Ovary (tissue), 9 donors: Measurements from ENCODE around the gene PGP. TPM values are rescaled to one million over a fixed set of nuclear protein-coding genes. Genes with fewer than 3 reads are reported as not detected.

Source experiments
- DNase-seq, 5 donors: peaks; one replicate each; pipeline ENCODE4 v3.0.0-alpha.2; 2019 to 2020
- H3K27ac ChIP-seq, 2 donors: fragments of 200-600 bp; one replicate each; pipeline versions ENCODE4 v1.5.1 to v1.8.0; 2019 to 2022
- H3K27me3 ChIP-seq: fragments of 200-600 bp; one replicate; pipeline ENCODE4 v1.8.0; 2022
- H3K36me3 ChIP-seq: fragments of 200-600 bp; sonication (generic); one replicate; pipeline ENCODE4 v1.5.1; 2019
- H3K4me1 ChIP-seq: one replicate; pipeline ENCODE4 v1.8.1; 2013; ENCODE audit warnings: mild to moderate bottlenecking, moderate library complexity; ENCODE audit not compliant: insufficient read depth
- H3K4me3 ChIP-seq: fragments of 200-600 bp; sonication (generic); one replicate; pipeline ENCODE4 v1.5.1; 2017
- H3K9me3 ChIP-seq, 2 donors: fragments of 200-600 bp in 1 of 2; sonication (generic) in 1 of 2; one replicate each; pipeline versions ENCODE4 v1.5.1 to v1.8.1; 2013 to 2019; ENCODE audit warnings: mild to moderate bottlenecking in 1 of 2, moderate library complexity in 1 of 2
- CTCF ChIP-seq, 3 donors: fragments of 450-650 bp in 2 of 3; fragments of 200-600 bp in 1 of 3; IDR thresholded peaks; one replicate each; pipeline versions ENCODE4 v1.5.1 to v1.8.0; 2016 to 2022; ENCODE audit warnings: antibody characterized with exemption in 3 of 3, mild to moderate bottlenecking in 1 of 3
- EP300 ChIP-seq: sonication (generic); formaldehyde crosslinking; IDR thresholded peaks from one replicate; pipeline ENCODE4 v1.6.1; 2017; ENCODE audit warnings: antibody characterized with exemption
- POLR2A ChIP-seq: fragments of 450-650 bp; IDR thresholded peaks from one replicate; pipeline ENCODE4 v1.6.1; 2017; ENCODE audit warnings: antibody characterized with exemption, mild to moderate bottlenecking, moderate library complexity
- WGBS, 3 donors: extraction: QIAGEN DNeasy Blood & Tissue Kit in 1 of 3; methylation state at CpG; one replicate each; pipeline versions ENCODE4 v1.1.5 to v1.1.7; 2013 to 2017; 5-methylcytosine and 5-hydroxymethylcytosine counted together
- intact Hi-C, 4 donors: fragments of 100-400 bp; cut with DNase I; formaldehyde crosslinking; loops; one replicate each; pipeline versions ENCODE4 v1.11.0 to v1.15.1; 2022 to 2023
- polyA plus RNA-seq, 2 donors: library from polyadenylated mRNA; stranded (reverse); fragments of 200-250 nt in 1 of 2; fragments of 350-450 nt in 1 of 2; fragmentation: Illumina TruSeq in 1 of 2; extraction: RNeasy Lipid Tissue Mini Kit (QIAGEN cat#74804) in 1 of 2; gene quantifications; one replicate each; pipeline ENCODE4 v1.2.3, GENCODE V29; 2013 to 2014
- total RNA-seq, 7 donors: library from RNA; depleted of rRNA in 2 of 7; stranded (reverse); fragments of >200 nt in 2 of 7; fragmentation: NEBNext Ultra II Directional in 3 of 7; extraction: Animal tissue kit (Norgen Biotek cat#: 25700) in 3 of 7; gene quantifications; one replicate each; pipeline versions ENCODE4 v1.1.0 to v1.2.4, GENCODE V29; 2016 to 2023
- donor health status: DM: no; HTN: no; CAD: no; lungs with moderate emphysema.
- donor health status: DM: no; HTN: no; CAD: no.
- donor health status: Bipolar disorder and iron deficiency.
- donor health status: DM: yes; HTN: yes; CAD: no.
- donor health status: DM: no; HTN: no; CAD: no.
- donor health status: DM: yes; HTN: yes; CAD: no.

PGP gene
- total and polyA plus RNA-seq, 9 donors, result 2.5 to 12.3 (median 6.9) TPM

- TF ChIP-seq EP300, result no peak
- no peak for TF ChIP-seq CTCF (IDR thresholded peaks at IDR 0.05)
- no peak for TF ChIP-seq POLR2A
Observed at GRCh38 chr16:2200313-2200712, 14.3 kb downstream of the PGP start.

DNA sequence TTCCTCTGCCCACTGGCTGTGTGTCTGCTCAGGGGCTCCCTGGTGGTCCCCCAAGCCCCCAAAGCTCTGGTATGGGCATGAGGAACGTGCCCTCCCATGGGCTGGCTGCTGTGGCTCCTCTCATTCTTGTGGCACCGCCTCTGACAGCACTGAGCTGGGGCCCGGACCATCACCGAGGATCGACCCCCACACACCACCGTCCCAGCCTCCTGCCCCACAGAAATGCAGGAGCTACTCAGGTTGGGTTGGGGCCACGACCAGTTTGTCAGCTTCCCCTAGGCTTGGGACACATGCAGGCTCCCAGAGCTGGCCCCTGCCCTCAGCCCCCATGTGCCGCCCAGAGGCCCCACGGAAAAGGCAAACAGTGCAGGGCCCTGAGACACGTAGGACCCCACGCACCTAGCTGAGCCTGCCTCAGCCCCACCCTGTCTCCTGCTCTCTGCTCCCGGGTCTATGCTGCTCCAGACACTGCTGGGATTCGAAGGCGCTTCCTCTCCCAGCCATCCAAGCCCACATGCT lies 15.0 kb downstream of the PGP start:
- no peak for DNase-seq
- Histone ChIP-seq H3K4me3 (no peak overlapping the region), H3K27ac (no peak overlapping the region), H3K27me3 (peaks cover 2% of the 10 kb centered on the region), H3K36me3 (no peaks in the 10 kb centered on the region), H3K9me3 (no peaks in the 10 kb centered on the region), H3K4me1 (peaks cover 2% of the 10 kb centered on the region)
- WGBS, 3 donors, result 54 to 55% (median 55%) methylated on average over 13 to 14 of the region's 14 CpGs
- intact Hi-C loops, result no loop called here
- TF ChIP-seq CTCF (IDR thresholded peaks at IDR 0.05), result no peak
- no peak for TF ChIP-seq EP300
- no peak for TF ChIP-seq POLR2A

More at GRCh38 chr16:2200313-2200712, 14.3 kb downstream of the PGP start:
- intact Hi-C loops, result no loop called here
- H3K27me3 ChIP-seq, result peaks cover 2% of the 10 kb centered on the region
- DNase-seq, result no peak
- WGBS, 3 donors, result 84 to 90% (median 84%) methylated on average over 6 of the region's 6 CpGs
- no peak overlapping the region for H3K27ac ChIP-seq
- no peak overlapping the region for H3K4me3 ChIP-seq
- H3K36me3 ChIP-seq, result no peaks in the 10 kb centered on the region
- no peaks in the 10 kb centered on the region for H3K9me3 ChIP-seq
- peaks cover 4% of the 10 kb centered on the region for H3K4me1 ChIP-seq

DNA sequence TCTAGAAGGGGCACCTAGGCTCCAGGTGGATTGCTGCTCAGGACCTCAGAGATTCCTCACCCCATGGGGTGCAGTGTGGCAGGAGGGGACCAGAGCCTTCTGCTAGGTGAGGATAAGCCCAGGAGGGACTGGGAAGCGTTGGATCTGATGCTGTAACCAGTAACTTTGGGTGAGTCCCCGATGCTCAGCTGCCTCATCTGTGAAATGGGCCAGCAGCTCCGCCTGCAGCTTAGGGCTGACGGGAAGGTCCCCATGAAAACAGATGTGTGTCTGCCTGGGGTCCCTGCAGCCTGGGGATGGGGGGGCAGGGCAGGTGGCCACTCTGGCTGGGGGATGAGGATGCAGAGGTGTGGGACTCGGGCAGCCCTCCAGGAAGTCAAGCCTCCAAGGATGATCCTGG lies 15.5 kb downstream of the PGP start:
- Histone ChIP-seq H3K27ac (no peak overlapping the region), H3K4me3 (no peak overlapping the region), H3K36me3 (no peaks in the 10 kb centered on the region), H3K27me3 (peaks cover 2% of the 10 kb centered on the region), H3K4me1 (no peaks in the 10 kb centered on the region), H3K9me3 (no peaks in the 10 kb centered on the region)
- intact Hi-C loops, result no loop called here
- no peak for DNase-seq
- TF ChIP-seq EP300, result no peak
- no peak for TF ChIP-seq POLR2A
- no peak for TF ChIP-seq CTCF (IDR thresholded peaks at IDR 0.05)
- 65 to 72% (median 71%) methylated on average over 5 of the region's 5 CpGs for WGBS, 3 donors

GRCh38 chr16:2198283-2198682 lies 16.4 kb downstream of the PGP start:
- Histone ChIP-seq H3K4me1 (no peaks in the 10 kb centered on the region), H3K36me3 (no peaks in the 10 kb centered on the region), H3K4me3 (no peak overlapping the region), H3K27me3 (peaks cover 2% of the 10 kb centered on the region), H3K27ac (no peak overlapping the region), H3K9me3 (no peaks in the 10 kb centered on the region)
- intact Hi-C loops, result no loop called here
- WGBS, 3 donors, result 51 to 60% (median 56%) methylated on average over 4 of the region's 4 CpGs
- DNase-seq, result no peak
- no peak for TF ChIP-seq EP300
- no peak for TF ChIP-seq POLR2A
- TF ChIP-seq CTCF (IDR thresholded peaks at IDR 0.05), result no peak
